GM23338 (cell line): ENCODE data around the gene HYAL4. TPM values are rescaled to one million over a fixed set of nuclear protein-coding genes. Genes with fewer than 3 reads are reported as not detected.

ENCODE experiments used
- ATAC-seq: fragments of 200-7000 bp; cut with Tn5 transposase; 3 replicates; pipeline ENCODE4 v1.9.1; 2020
- DNase-seq: peaks from one replicate; pipeline ENCODE4 v3.0.0-alpha.2; 2015; ENCODE audit warnings: low spot score
- H2AFZ ChIP-seq: fragments of 200-600 bp; sonication (generic); 2 replicates; pipeline ENCODE4 v1.8.0; 2016; ENCODE audit warnings: antibody characterized with exemption, mild to moderate bottlenecking, moderate library complexity
- H3F3A ChIP-seq: fragments of 200-600 bp; sonication (generic); replicated peaks from 2 replicates; pipeline ENCODE4 v1.8.0; 2017; ENCODE audit warnings: antibody characterized with exemption, mixed run types, low read depth
- H3K27ac ChIP-seq: fragments of 200-600 bp; sonication (generic); 2 replicates; pipeline ENCODE4 v1.6.1; 2016; ENCODE audit warnings: low read depth
- H3K27me3 ChIP-seq: fragments of 200-600 bp; sonication (generic); 2 replicates; pipeline ENCODE4 v1.8.0; 2016; ENCODE audit warnings: mild to moderate bottlenecking, mixed run types, moderate library complexity; ENCODE audit not compliant: insufficient read depth
- H3K36me3 ChIP-seq: fragments of 200-600 bp; sonication (generic); 2 replicates; pipeline ENCODE4 v1.8.0; 2016; ENCODE audit warnings: mild to moderate bottlenecking; ENCODE audit not compliant: insufficient read depth
- H3K4me1 ChIP-seq: fragments of 200-600 bp; sonication (generic); 2 replicates; pipeline ENCODE4 v1.8.0; 2016; ENCODE audit warnings: mild to moderate bottlenecking, moderate library complexity; ENCODE audit not compliant: insufficient read depth
- H3K4me2 ChIP-seq: fragments of 200-600 bp; sonication (generic); 2 replicates; pipeline ENCODE4 v1.7.1; 2017; ENCODE audit warnings: mixed run types
- H3K4me3 ChIP-seq: fragments of 200-600 bp; sonication (generic); 2 replicates; pipeline ENCODE4 v1.6.1; 2016; ENCODE audit warnings: mixed run types
- H3K79me2 ChIP-seq: fragments of 200-600 bp; sonication (generic); replicated peaks from 2 replicates; pipeline ENCODE4 v1.8.0; 2017; ENCODE audit warnings: mild to moderate bottlenecking; ENCODE audit not compliant: insufficient read depth
- H3K9me2 ChIP-seq: fragments of 200-600 bp; sonication (generic); 2 replicates; pipeline ENCODE4 v1.8.0; 2017; ENCODE audit not compliant: insufficient read depth
- H4K20me1 ChIP-seq: fragments of 200-600 bp; sonication (generic); replicated peaks from 2 replicates; pipeline ENCODE4 v1.8.0; 2017; ENCODE audit warnings: mild to moderate bottlenecking; ENCODE audit not compliant: insufficient read depth
- H3K27ac Mint-ChIP-seq: 2 replicates; pipeline ENCODE4 v1.8.0; 2020; ENCODE audit warnings: inconsistent platforms, mild to moderate bottlenecking, moderate library complexity, mixed read lengths
- H3K27me3 Mint-ChIP-seq: 3 replicates; pipeline ENCODE4 v1.8.0; 2022; ENCODE audit warnings: low read depth, mild to moderate bottlenecking, moderate library complexity, mixed read lengths, inconsistent platforms; ENCODE audit not compliant: insufficient read depth, poor library complexity
- H3K36me3 Mint-ChIP-seq: 3 replicates; pipeline ENCODE4 v1.8.0; 2021; ENCODE audit warnings: low read depth, mild to moderate bottlenecking, inconsistent platforms, moderate library complexity, mixed read lengths
- H3K4me1 Mint-ChIP-seq: 3 replicates; pipeline ENCODE4 v1.8.0; 2020; ENCODE audit warnings: mild to moderate bottlenecking, inconsistent platforms, mixed read lengths
- H3K4me3 Mint-ChIP-seq: 3 replicates; pipeline ENCODE4 v1.8.0; 2021; ENCODE audit warnings: moderate library complexity, mild to moderate bottlenecking, inconsistent platforms, mixed read lengths
- H3K9me3 Mint-ChIP-seq: 3 replicates; pipeline ENCODE4 v1.8.0; 2020; ENCODE audit warnings: moderate library complexity, mild to moderate bottlenecking, inconsistent platforms, mixed read lengths
- CREB1 ChIP-seq: fragments of 250-450 bp; sonication (Bioruptor Pico); IDR thresholded peaks from 2 replicates; pipeline ENCODE4 v1.5.0; 2020; ENCODE audit warnings: low read depth, mild to moderate bottlenecking, moderate library complexity
- EZH2 ChIP-seq: fragments of 200-600 bp; sonication (generic); IDR thresholded peaks from one replicate; pipeline ENCODE4 v1.8.0; 2017; ENCODE audit warnings: antibody characterized with exemption, mild to moderate bottlenecking, low read depth; ENCODE audit not compliant: unreplicated experiment
- EZH2phosphoT487 ChIP-seq: fragments of 200-600 bp; sonication (generic); IDR thresholded peaks from one replicate; pipeline ENCODE4 v1.8.1; 2018; ENCODE audit warnings: antibody characterized with exemption; ENCODE audit not compliant: unreplicated experiment
- JUNB ChIP-seq: IDR thresholded peaks from one replicate; pipeline ENCODE4 v1.6.1; 2016; ENCODE audit warnings: antibody characterized with exemption; ENCODE audit not compliant: unreplicated experiment
- NANOG ChIP-seq: IDR thresholded peaks from 2 replicates; pipeline ENCODE4 v1.6.1; 2016; ENCODE audit warnings: antibody characterized with exemption, borderline replicate concordance
- POLR2AphosphoS5 ChIP-seq: IDR thresholded peaks from 2 replicates; pipeline ENCODE4 v1.6.1; 2016; ENCODE audit warnings: antibody characterized with exemption, low read depth
- STAT1 ChIP-seq: IDR thresholded peaks from one replicate; pipeline ENCODE4 v1.6.1; 2016; ENCODE audit warnings: antibody characterized with exemption; ENCODE audit not compliant: unreplicated experiment
- ZNF114 ChIP-seq: fragments of 250-450 bp; sonication (Bioruptor Pico); IDR thresholded peaks from 2 replicates; pipeline ENCODE4 v1.5.0; 2020; ENCODE audit warnings: mild to moderate bottlenecking, moderate library complexity
- ZNF331 ChIP-seq: fragments of 250-450 bp; sonication (Bioruptor Pico); IDR thresholded peaks from 2 replicates; pipeline ENCODE4 v1.5.0; 2020; ENCODE audit warnings: low read depth, mild to moderate bottlenecking, moderate library complexity
- polyA plus RNA-seq: library from polyadenylated mRNA; unstranded; fragments of >200 nt; fragmentation: Nextera tagmentation; extraction: Ambion mirVana; gene quantifications from 2 replicates; pipeline ENCODE4 v1.2.1, GENCODE V29; 2016
- total RNA-seq: library from RNA; depleted of rRNA; stranded (reverse); fragments of >200 nt; shearing (Covaris generic); gene quantifications from 2 replicates; pipeline ENCODE4 v1.2.3, GENCODE V29; 2014
- TF ChIP-seq, protein P1 (sequence below), 2 experiments: fragments of 200-600 bp in 1 of 2; sonication (generic) in 1 of 2; conservative IDR thresholded peaks; 2 replicates each; pipeline versions ENCODE4 v1.5.1 to v1.6.1; 2016 to 2017; ENCODE audit warnings: antibody characterized with exemption in 2 of 2, low read depth in 2 of 2, mild to moderate bottlenecking in 2 of 2, moderate library complexity in 1 of 2
- TF ChIP-seq, protein P2 (sequence below): IDR thresholded peaks from one replicate; pipeline ENCODE4 v1.6.1; 2018; ENCODE audit warnings: antibody characterized with exemption; ENCODE audit not compliant: unreplicated experiment
- TF ChIP-seq, protein P3 (sequence below): IDR thresholded peaks from 2 replicates; pipeline ENCODE4 v1.6.1; 2016; ENCODE audit warnings: antibody characterized with exemption

The HYAL4 gene
- total and polyA plus RNA-seq, 2 experiments from 2014 or later: not detected

DNA sequence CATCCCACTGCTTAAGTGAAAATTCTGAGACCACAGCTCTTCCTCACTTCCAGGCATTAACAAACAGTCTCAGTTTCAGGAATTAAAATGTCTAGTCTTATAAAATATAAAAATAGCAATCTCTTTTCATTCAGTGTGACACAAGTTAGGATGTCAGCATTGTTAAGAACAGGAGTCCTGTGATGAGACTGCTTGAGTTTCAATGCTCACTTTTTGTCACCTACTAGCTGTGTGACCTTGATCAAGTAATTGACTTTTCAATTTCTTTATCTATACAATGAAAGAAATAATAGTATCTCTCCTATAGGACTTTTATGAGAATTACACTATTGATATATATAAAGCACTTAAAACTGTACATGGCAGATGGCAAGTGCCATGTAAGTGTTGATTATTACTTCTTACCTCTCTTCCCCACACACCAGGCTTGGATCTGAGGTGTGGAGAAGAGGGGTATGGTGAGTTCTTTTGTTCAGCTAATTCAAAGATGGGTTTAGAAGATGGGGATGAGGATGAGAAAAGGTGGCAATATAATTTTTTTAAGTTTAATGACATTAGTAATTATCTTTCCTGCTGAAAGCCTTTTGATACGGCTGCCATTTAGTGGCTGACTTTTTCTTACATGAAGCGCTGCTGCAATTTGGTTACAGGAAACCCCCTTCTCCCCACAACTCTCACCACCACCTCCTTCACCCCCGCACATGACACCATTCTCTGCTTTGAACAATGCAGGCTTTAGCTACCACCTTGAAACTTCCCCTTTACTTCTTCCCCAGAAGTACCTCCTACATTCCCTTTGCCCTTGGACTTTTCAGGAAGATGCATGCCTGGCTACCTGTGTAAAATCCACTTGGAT, 20.8 kb upstream of the HYAL4 start:
- TF ChIP-seq NANOG: no peak
- TF ChIP-seq, protein P1, sequence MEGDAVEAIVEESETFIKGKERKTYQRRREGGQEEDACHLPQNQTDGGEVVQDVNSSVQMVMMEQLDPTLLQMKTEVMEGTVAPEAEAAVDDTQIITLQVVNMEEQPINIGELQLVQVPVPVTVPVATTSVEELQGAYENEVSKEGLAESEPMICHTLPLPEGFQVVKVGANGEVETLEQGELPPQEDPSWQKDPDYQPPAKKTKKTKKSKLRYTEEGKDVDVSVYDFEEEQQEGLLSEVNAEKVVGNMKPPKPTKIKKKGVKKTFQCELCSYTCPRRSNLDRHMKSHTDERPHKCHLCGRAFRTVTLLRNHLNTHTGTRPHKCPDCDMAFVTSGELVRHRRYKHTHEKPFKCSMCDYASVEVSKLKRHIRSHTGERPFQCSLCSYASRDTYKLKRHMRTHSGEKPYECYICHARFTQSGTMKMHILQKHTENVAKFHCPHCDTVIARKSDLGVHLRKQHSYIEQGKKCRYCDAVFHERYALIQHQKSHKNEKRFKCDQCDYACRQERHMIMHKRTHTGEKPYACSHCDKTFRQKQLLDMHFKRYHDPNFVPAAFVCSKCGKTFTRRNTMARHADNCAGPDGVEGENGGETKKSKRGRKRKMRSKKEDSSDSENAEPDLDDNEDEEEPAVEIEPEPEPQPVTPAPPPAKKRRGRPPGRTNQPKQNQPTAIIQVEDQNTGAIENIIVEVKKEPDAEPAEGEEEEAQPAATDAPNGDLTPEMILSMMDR (conservative IDR thresholded peaks at IDR 0.05; ENCODE audit: low read depth in 2 of 2): no peak
- TF ChIP-seq, protein P2, sequence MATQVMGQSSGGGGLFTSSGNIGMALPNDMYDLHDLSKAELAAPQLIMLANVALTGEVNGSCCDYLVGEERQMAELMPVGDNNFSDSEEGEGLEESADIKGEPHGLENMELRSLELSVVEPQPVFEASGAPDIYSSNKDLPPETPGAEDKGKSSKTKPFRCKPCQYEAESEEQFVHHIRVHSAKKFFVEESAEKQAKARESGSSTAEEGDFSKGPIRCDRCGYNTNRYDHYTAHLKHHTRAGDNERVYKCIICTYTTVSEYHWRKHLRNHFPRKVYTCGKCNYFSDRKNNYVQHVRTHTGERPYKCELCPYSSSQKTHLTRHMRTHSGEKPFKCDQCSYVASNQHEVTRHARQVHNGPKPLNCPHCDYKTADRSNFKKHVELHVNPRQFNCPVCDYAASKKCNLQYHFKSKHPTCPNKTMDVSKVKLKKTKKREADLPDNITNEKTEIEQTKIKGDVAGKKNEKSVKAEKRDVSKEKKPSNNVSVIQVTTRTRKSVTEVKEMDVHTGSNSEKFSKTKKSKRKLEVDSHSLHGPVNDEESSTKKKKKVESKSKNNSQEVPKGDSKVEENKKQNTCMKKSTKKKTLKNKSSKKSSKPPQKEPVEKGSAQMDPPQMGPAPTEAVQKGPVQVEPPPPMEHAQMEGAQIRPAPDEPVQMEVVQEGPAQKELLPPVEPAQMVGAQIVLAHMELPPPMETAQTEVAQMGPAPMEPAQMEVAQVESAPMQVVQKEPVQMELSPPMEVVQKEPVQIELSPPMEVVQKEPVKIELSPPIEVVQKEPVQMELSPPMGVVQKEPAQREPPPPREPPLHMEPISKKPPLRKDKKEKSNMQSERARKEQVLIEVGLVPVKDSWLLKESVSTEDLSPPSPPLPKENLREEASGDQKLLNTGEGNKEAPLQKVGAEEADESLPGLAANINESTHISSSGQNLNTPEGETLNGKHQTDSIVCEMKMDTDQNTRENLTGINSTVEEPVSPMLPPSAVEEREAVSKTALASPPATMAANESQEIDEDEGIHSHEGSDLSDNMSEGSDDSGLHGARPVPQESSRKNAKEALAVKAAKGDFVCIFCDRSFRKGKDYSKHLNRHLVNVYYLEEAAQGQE: no peak
- TF ChIP-seq CREB1 (CRISPR knock-in tag): no peak
- TF ChIP-seq ZNF114: no peak
- TF ChIP-seq, protein P3, sequence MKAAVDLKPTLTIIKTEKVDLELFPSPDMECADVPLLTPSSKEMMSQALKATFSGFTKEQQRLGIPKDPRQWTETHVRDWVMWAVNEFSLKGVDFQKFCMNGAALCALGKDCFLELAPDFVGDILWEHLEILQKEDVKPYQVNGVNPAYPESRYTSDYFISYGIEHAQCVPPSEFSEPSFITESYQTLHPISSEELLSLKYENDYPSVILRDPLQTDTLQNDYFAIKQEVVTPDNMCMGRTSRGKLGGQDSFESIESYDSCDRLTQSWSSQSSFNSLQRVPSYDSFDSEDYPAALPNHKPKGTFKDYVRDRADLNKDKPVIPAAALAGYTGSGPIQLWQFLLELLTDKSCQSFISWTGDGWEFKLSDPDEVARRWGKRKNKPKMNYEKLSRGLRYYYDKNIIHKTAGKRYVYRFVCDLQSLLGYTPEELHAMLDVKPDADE: no peak
- TF ChIP-seq EZH2: no peak
- TF ChIP-seq STAT1: no peak
- Histone ChIP-seq H3K27ac (no peak overlapping the region), H2AFZ (peak overlapping the region; percentile 94), H3K36me3 (no peaks in the 10 kb centered on the region), H3K4me2 (no peak overlapping the region), H3K27me3 (no peaks in the 10 kb centered on the region), H3K4me1 (no peaks in the 10 kb centered on the region), H3K4me3 (no peak overlapping the region), H4K20me1 (no peaks in the 10 kb centered on the region), H3K79me2 (no peaks in the 10 kb centered on the region), H3F3A (no peaks in the 10 kb centered on the region; the same call in 1 of the 2 replicates), H3K9me2 (no peaks in the 10 kb centered on the region)
- DNase-seq: no peak
- Mint-ChIP-seq H3K4me1 (peaks cover 3% of the 10 kb centered on the region; the same call in 2 of the 3 replicates), H3K27ac (peak overlapping the region; percentile 4; the same call in 1 of the 2 replicates), H3K36me3 (no peaks in the 10 kb centered on the region), H3K4me3 (no peak overlapping the region), H3K9me3 (no peaks in the 10 kb centered on the region), H3K27me3 (no peaks in the 10 kb centered on the region)
- ATAC-seq: no peak

DNA sequence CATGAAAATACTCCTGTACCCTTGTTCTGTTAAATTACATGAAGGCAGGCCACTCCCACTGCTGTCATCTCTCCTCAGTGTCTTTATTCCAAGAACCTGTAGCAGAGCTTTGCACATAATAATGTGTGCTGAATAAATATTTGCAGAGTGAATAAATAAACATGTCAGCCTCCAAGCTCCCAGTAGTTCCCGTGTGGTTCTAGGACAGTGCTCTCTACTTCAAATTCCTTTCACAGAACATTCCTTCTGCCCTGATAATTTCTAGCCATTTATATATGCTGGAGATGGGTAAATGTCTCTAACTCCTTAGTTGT, 20.3 kb upstream of the HYAL4 start:
- no peak for DNase-seq
- no peak for ATAC-seq
- no peaks in the 10 kb centered on the region for H3K36me3 ChIP-seq
- no peaks in the 10 kb centered on the region for H3K79me2 ChIP-seq
- H3K4me2 ChIP-seq: no peak overlapping the region
- H3K4me3 ChIP-seq: no peak overlapping the region
- Mint-ChIP-seq H3K4me3 (no peak overlapping the region), H3K27ac (peak overlapping the region; percentile 4; the same call in 1 of the 2 replicates), H3K4me1 (peaks cover 3% of the 10 kb centered on the region; the same call in 2 of the 3 replicates), H3K9me3 (no peaks in the 10 kb centered on the region), H3K27me3 (no peaks in the 10 kb centered on the region), H3K36me3 (no peaks in the 10 kb centered on the region)
- peak overlapping the region; percentile 94 for H2AFZ ChIP-seq
- no peak overlapping the region for H3K27ac ChIP-seq
- H3K9me2 ChIP-seq: no peaks in the 10 kb centered on the region
- H3K27me3 ChIP-seq: no peaks in the 10 kb centered on the region
- no peaks in the 10 kb centered on the region for H3K4me1 ChIP-seq
- H4K20me1 ChIP-seq: no peaks in the 10 kb centered on the region
- no peaks in the 10 kb centered on the region; the same call in 1 of the 2 replicates for H3F3A ChIP-seq
- TF ChIP-seq EZH2phosphoT487 (no peak), JUNB (no peak), NANOG (no peak), ZNF331 (CRISPR knock-in tag) (no peak), POLR2AphosphoS5 (no peak), ZNF114 (no peak), CREB1 (CRISPR knock-in tag) (no peak)
- TF ChIP-seq, protein P2: no peak
- TF ChIP-seq, protein P3: no peak
